H9 (cell line): Measurements from ENCODE around the gene ASH1L. TPM values are rescaled to one million over a fixed set of nuclear protein-coding genes. Genes with fewer than 3 reads are reported as not detected.
A peak's percentile ranks its signal among the peaks of the same experiment; 100 is the strongest.

Source experiments
- DNase-seq: peaks from one replicate; pipeline ENCODE4 v3.0.0-alpha.2; 2017
- H2AFZ ChIP-seq: one replicate; pipeline ENCODE4 v1.6.1; 2013; ENCODE audit warnings: mild to moderate bottlenecking, low read length, control low read depth, moderate library complexity
- H2AK5ac ChIP-seq: 2 replicates; pipeline ENCODE4 v1.6.1; 2013; ENCODE audit warnings: low read length, control low read depth, mixed read lengths; ENCODE audit not compliant: insufficient read length
- H2BK120ac ChIP-seq: one replicate; pipeline ENCODE4 v1.6.1; 2013; ENCODE audit warnings: low read depth, mild to moderate bottlenecking, low read length, control low read depth, inconsistent platforms; ENCODE audit not compliant: poor library complexity, severe bottlenecking
- H2BK12ac ChIP-seq: 2 replicates; pipeline ENCODE4 v1.6.1; 2013; ENCODE audit warnings: low read length, control low read depth, mixed read lengths, low read depth; ENCODE audit not compliant: insufficient read length
- H2BK15ac ChIP-seq: 2 replicates; pipeline ENCODE4 v1.6.1; 2013; ENCODE audit warnings: low read depth, low read length, control low read depth
- H2BK20ac ChIP-seq: one replicate; pipeline ENCODE4 v1.6.1; 2013; ENCODE audit warnings: low read depth, mild to moderate bottlenecking, low read length, control low read depth, inconsistent platforms; ENCODE audit not compliant: poor library complexity, severe bottlenecking
- H2BK5ac ChIP-seq: 2 replicates; pipeline ENCODE4 v1.6.1; 2013; ENCODE audit warnings: low read length, control low read depth, mixed read lengths; ENCODE audit not compliant: insufficient read length
- H3K14ac ChIP-seq: 2 replicates; pipeline ENCODE4 v1.6.1; 2013; ENCODE audit warnings: low read length, control low read depth; ENCODE audit not compliant: insufficient read depth
- H3K18ac ChIP-seq: 2 replicates; pipeline ENCODE4 v1.6.1; 2013; ENCODE audit warnings: low read depth, mild to moderate bottlenecking, mixed read lengths, low read length, control low read depth; ENCODE audit not compliant: insufficient read length
- H3K23ac ChIP-seq: 2 replicates; pipeline ENCODE4 v1.6.1; 2013; ENCODE audit warnings: low read length, control low read depth, mixed read lengths, low read depth; ENCODE audit not compliant: insufficient read length
- H3K23me2 ChIP-seq: 2 replicates; pipeline ENCODE4 v1.6.1; 2013; ENCODE audit warnings: low read depth, mild to moderate bottlenecking, mixed read lengths, low read length, control low read depth; ENCODE audit not compliant: insufficient read length, poor library complexity, severe bottlenecking
- H3K27ac ChIP-seq: 2 replicates; pipeline ENCODE4 v1.5.1; 2013; ENCODE audit warnings: low read length, control low read depth, mixed read lengths, low read depth; ENCODE audit not compliant: insufficient read length
- H3K27me3 ChIP-seq: 2 replicates; pipeline ENCODE4 v1.6.1; 2013; ENCODE audit warnings: low read length, control low read depth, inconsistent platforms; ENCODE audit not compliant: insufficient read depth
- H3K4ac ChIP-seq: 2 replicates; pipeline ENCODE4 v1.6.1; 2013; ENCODE audit warnings: low read depth, mild to moderate bottlenecking, control low read depth, inconsistent platforms, low read length, moderate library complexity
- H3K4me1 ChIP-seq: 2 replicates; pipeline ENCODE4 v1.6.1; 2013; ENCODE audit warnings: low read length, control low read depth, inconsistent platforms; ENCODE audit not compliant: insufficient read depth
- H3K4me2 ChIP-seq: 2 replicates; pipeline ENCODE4 v1.6.1; 2013; ENCODE audit warnings: low read length, control low read depth, mixed read lengths; ENCODE audit not compliant: insufficient read length, insufficient read depth
- H3K56ac ChIP-seq: 2 replicates; pipeline ENCODE4 v1.6.1; 2013; ENCODE audit warnings: low read depth, mild to moderate bottlenecking, mixed read lengths, low read length, control low read depth; ENCODE audit not compliant: insufficient read length
- H3K79me1 ChIP-seq: 2 replicates; pipeline ENCODE4 v1.6.1; 2013; ENCODE audit warnings: low read depth, mild to moderate bottlenecking, moderate library complexity, low read length, control low read depth, inconsistent platforms; ENCODE audit not compliant: insufficient read depth, poor library complexity, severe bottlenecking
- H3K79me2 ChIP-seq: 2 replicates; pipeline ENCODE4 v1.6.1; 2013; ENCODE audit warnings: low read length, control low read depth, inconsistent platforms; ENCODE audit not compliant: insufficient read depth
- H3K9ac ChIP-seq: 2 replicates; pipeline ENCODE4 v1.6.1; 2013; ENCODE audit warnings: low read length, control low read depth, mixed read lengths; ENCODE audit not compliant: insufficient read length; ENCODE audit errors: extremely low read depth
- H3K9me3 ChIP-seq: one replicate; pipeline ENCODE4 v1.6.1; 2013; ENCODE audit warnings: low read depth, low read length, inconsistent platforms; ENCODE audit not compliant: control insufficient read depth
- H3T11ph ChIP-seq: one replicate; pipeline ENCODE4 v1.6.1; 2013; ENCODE audit warnings: mild to moderate bottlenecking, low read length, control low read depth, inconsistent platforms
- H4K20me1 ChIP-seq: one replicate; pipeline ENCODE4 v1.6.1; 2013; ENCODE audit not compliant: control insufficient read depth, insufficient read length, insufficient read depth
- H4K5ac ChIP-seq: 2 replicates; pipeline ENCODE4 v1.6.1; 2013; ENCODE audit warnings: low read depth, mild to moderate bottlenecking, mixed read lengths, low read length, control low read depth; ENCODE audit not compliant: insufficient read length
- H4K8ac ChIP-seq: replicated peaks from 2 replicates; pipeline ENCODE4 v1.6.1; 2013; ENCODE audit warnings: low read length, control low read depth, mixed read lengths, low read depth; ENCODE audit not compliant: insufficient read length
- H4K91ac ChIP-seq: 2 replicates; pipeline ENCODE4 v1.6.1; 2013; ENCODE audit warnings: low read depth, mild to moderate bottlenecking, moderate library complexity, mixed read lengths, low read length, control low read depth; ENCODE audit not compliant: insufficient read length
- H3K27ac Mint-ChIP-seq, 3 experiments: 2 replicates in 2 of 3; 3 replicates in 1 of 3; pipeline ENCODE4 v1.8.0; 2020 to 2021; ENCODE audit warnings: mixed read lengths in 3 of 3, mild to moderate bottlenecking in 1 of 3, moderate library complexity in 1 of 3
- H3K27me3 Mint-ChIP-seq: 2 replicates; pipeline ENCODE4 v1.8.0; 2021; ENCODE audit warnings: low read depth, mild to moderate bottlenecking, moderate library complexity, mixed read lengths
- H3K36me3 Mint-ChIP-seq, 3 experiments: 2 replicates in 2 of 3; 3 replicates in 1 of 3; pipeline ENCODE4 v1.8.0; 2020 to 2021; ENCODE audit warnings: low read depth in 3 of 3, mixed read lengths in 3 of 3; ENCODE audit not compliant: insufficient read depth in 1 of 3
- H3K4me1 Mint-ChIP-seq, 2 experiments: 2 replicates each; pipeline ENCODE4 v1.8.0; 2020; ENCODE audit warnings: mixed read lengths in 2 of 2
- H3K4me3 Mint-ChIP-seq, 2 experiments: 2 replicates in 1 of 2; 3 replicates in 1 of 2; pipeline ENCODE4 v1.8.0; 2020 to 2021; ENCODE audit warnings: mild to moderate bottlenecking in 2 of 2, mixed read lengths in 2 of 2, moderate library complexity in 1 of 2
- H3K9me3 Mint-ChIP-seq, 2 experiments: 2 replicates in 1 of 2; 3 replicates in 1 of 2; pipeline ENCODE4 v1.8.0; 2020; ENCODE audit warnings: mild to moderate bottlenecking in 2 of 2, mixed read lengths in 2 of 2, moderate library complexity in 1 of 2
- CTCF ChIP-seq: fragments of 200-600 bp; sonication (generic); conservative IDR thresholded peaks from 3 replicates; pipeline ENCODE4 v1.8.0; 2021; ENCODE audit warnings: antibody characterized with exemption, mild to moderate bottlenecking
- WGBS: extraction: QIAGEN DNeasy Blood & Tissue Kit; methylation state at CpG from one replicate; pipeline ENCODE4 v1.1.7; 2013; ENCODE audit warnings: missing lambda C conversion rate, low lambda C conversion rate, mixed read lengths; ENCODE audit not compliant: insufficient read length; ENCODE audit errors: extremely low coverage; 5-methylcytosine and 5-hydroxymethylcytosine counted together
- total RNA-seq: library from RNA; stranded (reverse); gene quantifications from 2 replicates; pipeline ENCODE4 v1.2.1, GENCODE V29; 2021

ASH1L gene
- total RNA-seq, 1 experiment from 2014 or later = 32.8 TPM

- Histone ChIP-seq H3K23me2 (no peaks in the 10 kb centered on the region), H4K20me1 (no peaks in the 10 kb centered on the region), H2AK5ac (no peak overlapping the region), H3K4me1 (no peaks in the 10 kb centered on the region), H2BK15ac (no peak overlapping the region), H4K91ac (no peak overlapping the region), H3K27me3 (no peaks in the 10 kb centered on the region), H3K27ac (no peak overlapping the region), H3K23ac (no peak overlapping the region), H3T11ph (no peak overlapping the region), H2BK20ac (no peak overlapping the region), H3K79me1 (no peaks in the 10 kb centered on the region), H3K18ac (no peak overlapping the region), H3K4ac (no peak overlapping the region), H3K4me2 (no peak overlapping the region), H2BK5ac (no peak overlapping the region), H3K9ac (no peak overlapping the region), H2BK120ac (no peak overlapping the region), H3K79me2 (no peaks in the 10 kb centered on the region), H2BK12ac (no peak overlapping the region), H3K14ac (no peak overlapping the region), H2AFZ (no peak overlapping the region), H4K8ac (no peak overlapping the region), H3K9me3 (no peaks in the 10 kb centered on the region), H4K5ac (no peak overlapping the region), H3K56ac (no peak overlapping the region)
- Mint-ChIP-seq H3K9me3 (no peaks in the 10 kb centered on the region), H3K4me3 (no peak overlapping the region), H3K36me3 (peaks cover 2 to 10% (median 9%) of the 10 kb centered on the region in 3 experiments; a peak in 4 of 7 replicates), H3K27ac (0 out of 7 replicates have a peak overlapping the region, but pooled peaks of 1 of the 3 experiments have one; percentile 10), H3K27me3 (no peaks in the 10 kb centered on the region), H3K4me1 (no peaks in the 10 kb centered on the region)
- no CpG with 5 or more reads among the region's 5 CpGs for WGBS
- TF ChIP-seq CTCF = no peak
- DNase-seq = no peak
Observed at GRCh38 chr1:155463865-155464650, 98.5 kb downstream of the ASH1L start.
